Endodermal cell (in vitro differentiated cells): ENCODE data around the gene VSIG10. TPM values are rescaled to one million over a fixed set of nuclear protein-coding genes. Genes with fewer than 3 reads are reported as not detected.

Source experiments
- DNase-seq: peaks from one replicate; pipeline ENCODE4 v3.0.0-alpha.2; 2017
- H3K27ac ChIP-seq: 2 replicates; pipeline ENCODE4 v1.5.1; 2013; ENCODE audit warnings: mild to moderate bottlenecking, low read depth, low read length, moderate library complexity
- H3K27me3 ChIP-seq: 2 replicates; pipeline ENCODE4 v1.6.1; 2013; ENCODE audit warnings: mild to moderate bottlenecking, low read length, moderate library complexity; ENCODE audit not compliant: insufficient read depth, control insufficient read depth, poor library complexity, severe bottlenecking
- H3K36me3 ChIP-seq: 2 replicates; pipeline ENCODE4 v1.7.0; 2013; ENCODE audit warnings: mild to moderate bottlenecking, low read length, moderate library complexity; ENCODE audit not compliant: control insufficient read depth, insufficient read depth
- H3K4me1 ChIP-seq: one replicate; pipeline ENCODE4 v1.7.0; 2013; ENCODE audit warnings: low read length; ENCODE audit not compliant: control insufficient read depth, insufficient read depth
- H3K4me3 ChIP-seq: 2 replicates; pipeline ENCODE4 v1.5.1; 2013; ENCODE audit warnings: mild to moderate bottlenecking, low read length, moderate library complexity
- H3K9ac ChIP-seq: 2 replicates; pipeline ENCODE4 v1.6.1; 2013; ENCODE audit warnings: mild to moderate bottlenecking, low read length, moderate library complexity; ENCODE audit not compliant: poor library complexity, severe bottlenecking; ENCODE audit errors: extremely low read depth
- H3K9me3 ChIP-seq: 2 replicates; pipeline ENCODE4 v1.6.1; 2013; ENCODE audit warnings: mild to moderate bottlenecking, low read length, moderate library complexity; ENCODE audit not compliant: control insufficient read depth
- H3K27ac Mint-ChIP-seq: 2 replicates; pipeline ENCODE4 v1.8.0; 2020; ENCODE audit warnings: mixed read lengths
- H3K27me3 Mint-ChIP-seq: 2 replicates; pipeline ENCODE4 v1.8.0; 2021; ENCODE audit warnings: mild to moderate bottlenecking, mixed read lengths; ENCODE audit not compliant: insufficient read depth
- H3K36me3 Mint-ChIP-seq: 2 replicates; pipeline ENCODE4 v1.8.0; 2020; ENCODE audit warnings: low read depth, mixed read lengths
- H3K4me1 Mint-ChIP-seq: 2 replicates; pipeline ENCODE4 v1.8.0; 2020; ENCODE audit warnings: mixed read lengths
- H3K4me3 Mint-ChIP-seq: 2 replicates; pipeline ENCODE4 v1.8.0; 2020; ENCODE audit warnings: mild to moderate bottlenecking, moderate library complexity, mixed read lengths
- H3K9me3 Mint-ChIP-seq: 2 replicates; pipeline ENCODE4 v1.8.0; 2020; ENCODE audit warnings: mild to moderate bottlenecking, mixed read lengths
- WGBS, 2 experiments: methylation state at CpG; one replicate each; pipeline versions ENCODE4 v1.1.5 to v1.1.7; 2013; ENCODE audit warnings: missing lambda C conversion rate in 2 of 2, mixed read lengths in 1 of 2; ENCODE audit not compliant: insufficient coverage in 1 of 2, insufficient read length in 1 of 2; 5-methylcytosine and 5-hydroxymethylcytosine counted together
- total RNA-seq, 2 donors: library from RNA; stranded (reverse); fragmentation: NEBNext Ultra II Directional in 1 of 2; extraction: Animal tissue kit (Norgen Biotek cat#: 25700) in 1 of 2; gene quantifications; 2 replicates in 1 of 2; 3 replicates in 1 of 2; pipeline ENCODE4 v1.2.1, GENCODE V29; 2021
- TF ChIP-seq, protein P1 (sequence below): fragments of 200-600 bp; sonication (generic); conservative IDR thresholded peaks from 2 replicates; pipeline ENCODE4 v1.5.0; 2021; ENCODE audit warnings: antibody characterized with exemption, mild to moderate bottlenecking

The VSIG10 gene
- total RNA-seq, 2 donors from 2014 or later: 35.4 to 43.8 TPM

- DNase-seq: no peak
- peaks cover 38% of the 10 kb centered on the region for H3K4me1 Mint-ChIP-seq
Observed at GRCh38 chr12:118068445-118068844, 35.4 kb downstream of the VSIG10 start.

GRCh38 chr12:118065380-118065779, 38.4 kb downstream of the VSIG10 start:
- H3K9me3 ChIP-seq: no peaks in the 10 kb centered on the region
- H3K4me3 ChIP-seq: no peak overlapping the region
- peaks cover 12% of the 10 kb centered on the region for H3K4me1 ChIP-seq
- peaks cover 13% of the 10 kb centered on the region for H3K36me3 ChIP-seq
- H3K9ac ChIP-seq: no peak overlapping the region
- no peak overlapping the region for H3K27ac Mint-ChIP-seq
- H3K27ac ChIP-seq: no peak overlapping the region
- H3K36me3 Mint-ChIP-seq: peaks cover 21% of the 10 kb centered on the region
- no peaks in the 10 kb centered on the region for H3K9me3 Mint-ChIP-seq
- H3K27me3 Mint-ChIP-seq: no peaks in the 10 kb centered on the region
- peaks cover 35% of the 10 kb centered on the region for H3K4me1 Mint-ChIP-seq
- no peaks in the 10 kb centered on the region for H3K27me3 ChIP-seq
- TF ChIP-seq, protein P1, sequence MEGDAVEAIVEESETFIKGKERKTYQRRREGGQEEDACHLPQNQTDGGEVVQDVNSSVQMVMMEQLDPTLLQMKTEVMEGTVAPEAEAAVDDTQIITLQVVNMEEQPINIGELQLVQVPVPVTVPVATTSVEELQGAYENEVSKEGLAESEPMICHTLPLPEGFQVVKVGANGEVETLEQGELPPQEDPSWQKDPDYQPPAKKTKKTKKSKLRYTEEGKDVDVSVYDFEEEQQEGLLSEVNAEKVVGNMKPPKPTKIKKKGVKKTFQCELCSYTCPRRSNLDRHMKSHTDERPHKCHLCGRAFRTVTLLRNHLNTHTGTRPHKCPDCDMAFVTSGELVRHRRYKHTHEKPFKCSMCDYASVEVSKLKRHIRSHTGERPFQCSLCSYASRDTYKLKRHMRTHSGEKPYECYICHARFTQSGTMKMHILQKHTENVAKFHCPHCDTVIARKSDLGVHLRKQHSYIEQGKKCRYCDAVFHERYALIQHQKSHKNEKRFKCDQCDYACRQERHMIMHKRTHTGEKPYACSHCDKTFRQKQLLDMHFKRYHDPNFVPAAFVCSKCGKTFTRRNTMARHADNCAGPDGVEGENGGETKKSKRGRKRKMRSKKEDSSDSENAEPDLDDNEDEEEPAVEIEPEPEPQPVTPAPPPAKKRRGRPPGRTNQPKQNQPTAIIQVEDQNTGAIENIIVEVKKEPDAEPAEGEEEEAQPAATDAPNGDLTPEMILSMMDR: no peak
- no peak overlapping the region for H3K4me3 Mint-ChIP-seq
- 92% methylated on average over 1 of the region's 1 CpG; no CpG with 5 or more reads in 1 of the 2 experiments for WGBS, 2 experiments
- DNase-seq: no peak

More at GRCh38 chr12:118068445-118068844, 35.4 kb downstream of the VSIG10 start:
- H3K9me3 ChIP-seq: no peaks in the 10 kb centered on the region
- TF ChIP-seq, protein P1: no peak
- Mint-ChIP-seq H3K27ac (no peak overlapping the region), H3K27me3 (no peaks in the 10 kb centered on the region), H3K36me3 (peaks cover 32% of the 10 kb centered on the region), H3K9me3 (no peaks in the 10 kb centered on the region), H3K4me3 (no peak overlapping the region)
- H3K9ac ChIP-seq: no peak overlapping the region
- H3K27ac ChIP-seq: no peak overlapping the region
- 90 to 97% methylated on average over 2 of the region's 2 CpGs for WGBS, 2 experiments
- H3K36me3 ChIP-seq: peaks cover 13% of the 10 kb centered on the region
- no peak overlapping the region for H3K4me3 ChIP-seq
- H3K4me1 ChIP-seq: peaks cover 17% of the 10 kb centered on the region
- no peaks in the 10 kb centered on the region for H3K27me3 ChIP-seq

DNA sequence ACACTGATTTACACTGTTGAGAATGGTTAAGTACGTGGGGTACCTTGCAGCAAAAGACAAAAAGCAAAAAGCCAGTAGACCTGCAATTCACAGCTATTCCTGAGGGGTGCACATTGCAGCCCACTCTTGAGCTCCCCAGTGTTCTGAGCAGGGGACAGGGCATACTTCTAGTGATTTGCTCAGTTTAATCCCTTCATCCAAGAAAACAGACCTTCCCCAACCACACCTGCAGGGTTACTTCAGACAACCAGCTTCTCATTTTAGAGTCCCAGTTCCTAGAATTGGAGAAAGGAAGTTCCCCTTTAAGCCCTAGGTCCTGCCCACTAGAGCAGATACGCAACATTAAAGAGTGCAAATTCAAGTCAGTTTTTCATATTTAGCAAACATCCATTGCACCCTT, 39.2 kb downstream of the VSIG10 start:
- no peaks in the 10 kb centered on the region for H3K27me3 ChIP-seq
- peak overlapping the region; percentile 83 for H3K4me3 Mint-ChIP-seq
- H3K9me3 Mint-ChIP-seq: no peaks in the 10 kb centered on the region
- peaks cover 21% of the 10 kb centered on the region for H3K36me3 Mint-ChIP-seq
- no peak overlapping the region for H3K4me3 ChIP-seq
- no peak overlapping the region for H3K9ac ChIP-seq
- H3K27me3 Mint-ChIP-seq: no peaks in the 10 kb centered on the region
- no peak overlapping the region for H3K27ac ChIP-seq
- TF ChIP-seq, protein P1: peak; percentile 63
- DNase-seq: peak; percentile 71
- 75 to 77% methylated on average over 2 of the region's 2 CpGs for WGBS, 2 experiments
- peaks cover 40% of the 10 kb centered on the region for H3K4me1 Mint-ChIP-seq
- peak overlapping the region; percentile 88 for H3K27ac Mint-ChIP-seq
- peaks cover 13% of the 10 kb centered on the region for H3K36me3 ChIP-seq
- H3K9me3 ChIP-seq: no peaks in the 10 kb centered on the region
- peaks cover 12% of the 10 kb centered on the region for H3K4me1 ChIP-seq
